K562 (cell line): Measurements from ENCODE around the gene DOCK1. TPM values are rescaled to one million over a fixed set of nuclear protein-coding genes. Genes with fewer than 3 reads are reported as not detected.

Experiments used
- ATAC-seq: fragments of 200-7000 bp; cut with Tn5 transposase; 3 replicates; pipeline ENCODE4 v1.9.1; 2020; ENCODE audit warnings: moderate library complexity
- BruUV-seq: library from RNA; stranded (reverse); fragments of 400-500 nt; replicated peaks from 2 replicates; lab custom pipeline; 2021; lab: Mats Ljungman, UMichigan
- CTCF ChIA-PET: fragments of 300-600 bp; formaldehyde crosslinking; extraction: SDS; loops from one replicate; lab custom pipeline; 2021; ENCODE audit warnings: low intra/inter-chr PET ratio; lab: Yijun Ruan, JAX
- POLR2A ChIA-PET: fragments of 300-600, 350-650 bp; sonication (Branson Sonifier 250); formaldehyde crosslinking; extraction: SDS; loops from one replicate; lab custom pipeline; 2021; ENCODE audit warnings: antibody characterized with exemption, inconsistent platforms; lab: Yijun Ruan, JAX
- DNase-seq, 4 experiments: peaks; one replicate each; pipeline versions ENCODE4 v3.0.0 to v3.0.0-alpha.2; 2011 to 2018; ENCODE audit warnings: low spot score in 3 of 4, mixed read lengths in 3 of 4; ENCODE audit errors: extremely low read depth in 1 of 4
- FAIRE-seq: peaks from 2 replicates; lab custom pipeline; 2011; peaks lifted over from hg19 to GRCh38; lab: Jason Lieb, UNC
- H2AFZ ChIP-seq: 2 replicates; pipeline ENCODE4 v1.6.0; 2011; ENCODE audit warnings: low read depth, low read length, control low read depth, inconsistent platforms
- H3K27ac ChIP-seq: fragments of 200-600 bp; 3 replicates; pipeline ENCODE4 v1.8.0; 2011; ENCODE audit warnings: low read depth, mild to moderate bottlenecking, control low read depth, inconsistent platforms, low read length, moderate library complexity, mixed read lengths; ENCODE audit errors: extremely low read depth
- H3K27me3 ChIP-seq, 2 experiments: fragments of 300-600 bp in 1 of 2; 2 replicates in 1 of 2; 3 replicates in 1 of 2; pipeline versions ENCODE4 v1.6.0 to v1.8.0; 2011; ENCODE audit warnings: inconsistent platforms in 2 of 2, low read length in 2 of 2, mild to moderate bottlenecking in 1 of 2, mixed read lengths in 1 of 2, moderate library complexity in 1 of 2; ENCODE audit not compliant: control insufficient read depth in 2 of 2, insufficient read depth in 2 of 2
- H3K36me3 ChIP-seq: fragments of 300-600 bp; 3 replicates; pipeline ENCODE4 v1.8.0; 2011; ENCODE audit warnings: mild to moderate bottlenecking, low read length, inconsistent platforms; ENCODE audit not compliant: control insufficient read depth, insufficient read depth
- H3K4me1 ChIP-seq, 2 experiments: fragments of 200-600 bp in 1 of 2; replicated peaks in 1 of 2; 2 replicates in 1 of 2; 3 replicates in 1 of 2; pipeline versions ENCODE4 v1.5.1 to v1.8.0; 2011; ENCODE audit warnings: inconsistent platforms in 2 of 2, low read length in 2 of 2, mild to moderate bottlenecking in 1 of 2, mixed read lengths in 1 of 2, moderate library complexity in 1 of 2; ENCODE audit not compliant: control insufficient read depth in 2 of 2, insufficient read depth in 2 of 2
- H3K4me2 ChIP-seq: 2 replicates; pipeline ENCODE4 v1.6.1; 2011; ENCODE audit warnings: low read length, control low read depth, inconsistent platforms, mixed read lengths; ENCODE audit not compliant: insufficient read depth
- H3K4me3 ChIP-seq: fragments of 200-600 bp; sonication (generic), shearing (Covaris generic); 2 replicates; pipeline ENCODE4 v1.5.1; 2016; ENCODE audit warnings: control low read depth, inconsistent platforms
- H3K79me2 ChIP-seq: fragments of 200-600 bp; 3 replicates; pipeline ENCODE4 v1.8.0; 2011; ENCODE audit warnings: low read length, inconsistent platforms; ENCODE audit not compliant: control insufficient read depth, insufficient read depth
- H3K9ac ChIP-seq, 2 experiments: 2 replicates each; pipeline versions ENCODE4 v1.6.0 to v1.6.1; 2011; ENCODE audit warnings: low read depth in 2 of 2, low read length in 2 of 2, control low read depth in 1 of 2, inconsistent platforms in 1 of 2, mild to moderate bottlenecking in 1 of 2, mixed read lengths in 1 of 2; ENCODE audit not compliant: insufficient read depth in 1 of 2
- H3K9me1 ChIP-seq: one replicate; pipeline ENCODE4 v1.6.0; 2011; ENCODE audit warnings: inconsistent platforms, mild to moderate bottlenecking, low read length, moderate library complexity; ENCODE audit not compliant: control insufficient read depth, insufficient read depth
- H3K9me3 ChIP-seq: replicated peaks from 2 replicates; pipeline ENCODE4 v1.5.1; 2011; ENCODE audit warnings: low read depth, low read length, inconsistent platforms; ENCODE audit not compliant: control insufficient read depth, insufficient read depth
- H4K20me1 ChIP-seq: replicated peaks from 2 replicates; pipeline ENCODE4 v1.6.1; 2011; ENCODE audit warnings: low read length, inconsistent platforms, mixed read lengths; ENCODE audit not compliant: control insufficient read depth, insufficient read depth
- FOXJ3 ChIP-seq: sonication (generic); formaldehyde crosslinking; IDR thresholded peaks from 2 replicates; pipeline ENCODE4 v1.4.0; 2020; ENCODE audit warnings: mild to moderate bottlenecking, missing genetic modification reagents
- MAX ChIP-seq: sonication (generic); formaldehyde crosslinking; IDR thresholded peaks from 2 replicates; pipeline ENCODE4 v1.9.0; 2022; ENCODE audit warnings: mild to moderate bottlenecking, missing genetic modification reagents
- MTA1 ChIP-seq: fragments of 450-650 bp; IDR thresholded peaks from 2 replicates; pipeline ENCODE4 v1.6.1; 2017; ENCODE audit warnings: borderline replicate concordance
- PCBP2 ChIP-seq: fragments of 200-400 bp; formaldehyde crosslinking; IDR thresholded peaks from 2 replicates; pipeline ENCODE4 v1.6.1; 2018; ENCODE audit warnings: low read length, low read depth, mild to moderate bottlenecking, moderate library complexity; ENCODE audit not compliant: poor library complexity, severe bottlenecking
- SMAD1 ChIP-seq: fragments of 150-350 bp; IDR thresholded peaks from 2 replicates; pipeline ENCODE4 v1.6.1; 2014; ENCODE audit warnings: low read length, low read depth; ENCODE audit not compliant: partially characterized antibody
- TEAD1 ChIP-seq, 2 experiments: fragments of 450-650 bp in 1 of 2; sonication (generic) in 1 of 2; formaldehyde crosslinking; IDR thresholded peaks; 2 replicates each; pipeline versions ENCODE4 v1.4.0 to v1.8.0; 2020 to 2022; ENCODE audit warnings: mild to moderate bottlenecking in 2 of 2, missing genetic modification reagents in 1 of 2
- ZFP30 ChIP-seq: fragments of 250-450 bp; sonication (Bioruptor Pico); IDR thresholded peaks from 2 replicates; pipeline ENCODE4 v1.8.0; 2022; ENCODE audit warnings: moderate library complexity, mild to moderate bottlenecking, inconsistent platforms, borderline replicate concordance
- ZNF133 ChIP-seq: fragments of 250-450 bp; sonication (Bioruptor Pico); IDR thresholded peaks from 2 replicates; pipeline ENCODE4 v1.4.0; 2020; ENCODE audit warnings: mild to moderate bottlenecking
- ZNF24 ChIP-seq: fragments of 450-650 bp; IDR thresholded peaks from 2 replicates; pipeline ENCODE4 v1.6.1; 2016
- ZNF407 ChIP-seq: fragments of 450-650 bp; IDR thresholded peaks from 2 replicates; pipeline ENCODE4 v1.6.1; 2016; ENCODE audit warnings: low read depth
- WGBS: fragments of 100-300 bp; shearing (Covaris generic); methylation state at CpG from one replicate; pipeline ENCODE4 v1.1.6; 2016; ENCODE audit warnings: low coverage, mixed read lengths; ENCODE audit not compliant: insufficient coverage; ENCODE audit errors: missing lambda C conversion rate; 5-methylcytosine and 5-hydroxymethylcytosine counted together
- in situ Hi-C: fragments of 300-500 bp; cut with MboI; formaldehyde crosslinking; loops from 4 replicates; pipeline ENCODE4 v1.15.0; 2018; ENCODE audit warnings: inconsistent platforms, mixed read lengths
- intact Hi-C: fragments of 100-400 bp; cut with micrococcal nuclease; formaldehyde crosslinking; loops from 2 replicates; pipeline ENCODE4 v1.14.2; 2022
- polyA plus RNA-seq, 8 experiments: library from polyadenylated mRNA; depleted of rRNA in 4 of 8; stranded (reverse) in 5 of 8; unstranded in 3 of 8; fragments of >200 nt; fragmentation: Nextera tagmentation in 2 of 8; fragmentation: Illumina TruSeq in 1 of 8; extraction: Ambion mirVana in 2 of 8; extraction: Trizol in 1 of 8; gene quantifications; 2 replicates each; pipeline versions ENCODE4 v1.2.1 to v1.2.3, GENCODE V29; 2011 to 2014; ENCODE audit warnings: inconsistent platforms in 1 of 8, missing spikeins in 1 of 8
- total RNA-seq, 7 experiments: library from RNA; depleted of rRNA in 6 of 7; stranded (reverse); fragments of >200 nt in 6 of 7; fragmentation: Illumina TruSeq in 2 of 7; extraction: Trizol in 2 of 7; gene quantifications; 2 replicates each; pipeline versions ENCODE4 v1.2.1 to v1.2.3, GENCODE V29; 2011 to 2021; ENCODE audit warnings: low replicate concordance in 1 of 7

Gene DOCK1
- total and polyA plus RNA-seq, 9 of the 15 experiments (the other 6 are each of a cell fraction or from before 2014, with no cell fraction given): 0.31 TPM; not detected in 8

- no peak for TF ChIP-seq ZNF407
These were observed 26.6 kb upstream of the DOCK1 start (continued) for GRCh38 chr10:126878594-126878993.

- Histone ChIP-seq H2AFZ (no peak overlapping the region), H3K27me3 (no peaks in the 10 kb centered on the region), H3K9me3 (no peaks in the 10 kb centered on the region), H3K79me2 (no peaks in the 10 kb centered on the region), H3K4me3 (no peak overlapping the region), H3K9me1 (no peaks in the 10 kb centered on the region), H3K36me3 (no peaks in the 10 kb centered on the region), H3K4me2 (no peak overlapping the region), H4K20me1 (no peaks in the 10 kb centered on the region), H3K4me1 (no peaks in the 10 kb centered on the region), H3K9ac (no peak overlapping the region), H3K27ac (no peak overlapping the region)
- FAIRE-seq (no peak), DNase-seq (no peak), ATAC-seq (no peak)
- WGBS: 0% methylated on average over 4 of the region's 5 CpGs
- CTCF ChIA-PET: no interaction called here
- POLR2A ChIA-PET: no interaction called here
- in situ Hi-C loops (no loop called here), intact Hi-C loops (no loop called here)
- no peak for TF ChIP-seq FOXJ3 (CRISPR knock-in tag)
- no peak for TF ChIP-seq ZNF24
- no peak for TF ChIP-seq ZNF133 (CRISPR knock-in tag)
- no peak for TF ChIP-seq ZFP30 (CRISPR knock-in tag)
- TF ChIP-seq MTA1: no peak
- TF ChIP-seq SMAD1: no peak
- no peak for TF ChIP-seq TEAD1 (CRISPR knock-in tag; IDR thresholded peaks at IDR 0.05)
- no peak for TF ChIP-seq MAX (CRISPR knock-in tag)
- TF ChIP-seq PCBP2: no peak
- BruUV-seq: no TSS peak
These were observed 24.3 kb upstream of the DOCK1 start for GRCh38 chr10:126880926-126881325.
